Measurements from ENCODE around the gene FGD3.
"Not testable (repeated sequence)": the region's sequence is repeated elsewhere in the genome, so short reads cannot be mapped to it uniquely, and the experiment has no call there.

Gene FGD3

GRCh38 chr9:93010056-93010455 is 62.7 kb downstream of the FGD3 start:
- no peak for DNase-seq (ENCODE audit: low read depth)

- no peak for DNase-seq (ENCODE audit: low read depth)
Observed at GRCh38 chr9:93010704-93011103, 63.4 kb downstream of the FGD3 start.

- DNase-seq (ENCODE audit: low read depth), result no peak
Observed at GRCh38 chr9:93011114-93011513, 63.8 kb downstream of the FGD3 start.

- no peak for DNase-seq (ENCODE audit: low read depth)
Observed at GRCh38 chr9:93012963-93013855, 65.9 kb downstream of the FGD3 start.

GRCh38 chr9:93013856-93014582 is 66.7 kb downstream of the FGD3 start:
- DNase-seq (ENCODE audit: low read depth), result no peak

GRCh38 chr9:93015190-93015589 is 67.9 kb downstream of the FGD3 start:
- DNase-seq (ENCODE audit: low read depth), result not testable (repeated sequence)

GRCh38 chr9:93017621-93018020 is 70.3 kb downstream of the FGD3 start:
- no peak for DNase-seq (ENCODE audit: low read depth)

- DNase-seq (ENCODE audit: low read depth), result no peak
Observed at GRCh38 chr9:93020151-93020550, 72.8 kb downstream of the FGD3 start.

GRCh38 chr9:93020771-93021670 is 73.7 kb downstream of the FGD3 start:
- DNase-seq (ENCODE audit: low read depth), result no peak

GRCh38 chr9:93022066-93022465 is 74.7 kb downstream of the FGD3 start:
- DNase-seq (ENCODE audit: low read depth), result no peak

GRCh38 chr9:93022721-93023520 is 75.6 kb downstream of the FGD3 start:
- DNase-seq (ENCODE audit: low read depth), result no peak

- DNase-seq (ENCODE audit: low read depth), result no peak
Observed at GRCh38 chr9:93023521-93023815, 76.1 kb downstream of the FGD3 start.

GRCh38 chr9:93024646-93024910 is 77.3 kb downstream of the FGD3 start:
- DNase-seq (ENCODE audit: low read depth), result no peak

GRCh38 chr9:93024986-93025630 is 77.8 kb downstream of the FGD3 start:
- DNase-seq (ENCODE audit: low read depth), result no peak

GRCh38 chr9:93025736-93026135 is 78.4 kb downstream of the FGD3 start:
- DNase-seq (ENCODE audit: low read depth), result no peak

GRCh38 chr9:93026640-93027039 is 79.3 kb downstream of the FGD3 start:
- DNase-seq (ENCODE audit: low read depth), result no peak

GRCh38 chr9:93027750-93028149 is 80.4 kb downstream of the FGD3 start:
- no peak for DNase-seq (ENCODE audit: low read depth)

GRCh38 chr9:93028448-93029006 is 81.2 kb downstream of the FGD3 start:
- DNase-seq (ENCODE audit: low read depth), result no peak

- no peak for DNase-seq (ENCODE audit: low read depth)
Observed at GRCh38 chr9:93030642-93031628, 83.6 kb downstream of the FGD3 start.
